IMR-90 (cell line): ENCODE results near the gene PTPRCAP. TPM values are rescaled to one million over a fixed set of nuclear protein-coding genes. Genes with fewer than 3 reads are reported as not detected.

Source experiments
- ATAC-seq: fragments of 200-7000 bp; cut with Tn5 transposase; 2 replicates; pipeline ENCODE4 v1.9.1; 2020; ENCODE audit warnings: low read depth, mild to moderate bottlenecking, moderate library complexity
- BruUV-seq: library from RNA; stranded (reverse); fragments of 400-500 nt; replicated peaks from 2 replicates; lab custom pipeline; 2021; lab: Mats Ljungman, UMichigan
- CTCF ChIA-PET: fragments of 300-600 bp; formaldehyde crosslinking; extraction: SDS; loops from one replicate; lab custom pipeline; 2021; ENCODE audit warnings: antibody characterized with exemption; lab: Yijun Ruan, JAX
- POLR2A ChIA-PET: fragments of 300-600 bp; sonication (Branson Sonifier 250); formaldehyde crosslinking; loops from one replicate; lab custom pipeline; 2022; ENCODE audit warnings: antibody characterized with exemption; ENCODE audit not compliant: unreplicated experiment; lab: Charles Lee
- DNase-seq: peaks from one replicate; pipeline ENCODE4 v3.0.0; 2013
- H2AFZ ChIP-seq: replicated peaks from 2 replicates; pipeline ENCODE3; 2013; ENCODE audit warnings: low read length, mild to moderate bottlenecking; ENCODE audit not compliant: poor library complexity
- H2AK5ac ChIP-seq: 2 replicates; pipeline ENCODE4 v1.6.1; 2013; ENCODE audit warnings: low read depth, low read length, inconsistent platforms
- H2AK9ac ChIP-seq: replicated peaks from 2 replicates; pipeline ENCODE3; 2013; ENCODE audit warnings: mild to moderate bottlenecking, low read depth, low read length, moderate library complexity; ENCODE audit not compliant: poor library complexity
- H2BK120ac ChIP-seq: 2 replicates; pipeline ENCODE4 v1.6.1; 2013; ENCODE audit warnings: low read depth, low read length, inconsistent platforms
- H2BK15ac ChIP-seq: 3 replicates; pipeline ENCODE4 v1.6.1; 2013; ENCODE audit warnings: low read depth, low read length, inconsistent platforms
- H2BK20ac ChIP-seq: 2 replicates; pipeline ENCODE4 v1.6.1; 2013; ENCODE audit warnings: low read depth, mild to moderate bottlenecking, inconsistent platforms, low read length, moderate library complexity
- H2BK5ac ChIP-seq: 2 replicates; pipeline ENCODE4 v1.6.1; 2013; ENCODE audit warnings: mild to moderate bottlenecking, low read depth, low read length, inconsistent platforms; ENCODE audit not compliant: poor library complexity, severe bottlenecking
- H3K14ac ChIP-seq: replicated peaks from 2 replicates; pipeline ENCODE4 v1.6.1; 2013; ENCODE audit warnings: low read depth, low read length, inconsistent platforms
- H3K18ac ChIP-seq: 2 replicates; pipeline ENCODE4 v1.6.1; 2013; ENCODE audit warnings: low read depth, low read length, control low read depth
- H3K23ac ChIP-seq: 2 replicates; pipeline ENCODE4 v1.6.1; 2013; ENCODE audit warnings: low read depth, low read length, inconsistent platforms
- H3K27ac ChIP-seq: 2 replicates; pipeline ENCODE4 v1.5.1; 2013; ENCODE audit warnings: mild to moderate bottlenecking, control low read depth, low read length; ENCODE audit not compliant: insufficient read depth
- H3K27me3 ChIP-seq: 2 replicates; pipeline ENCODE4 v1.6.1; 2013; ENCODE audit warnings: low read length; ENCODE audit not compliant: control insufficient read depth, insufficient read depth
- H3K36me3 ChIP-seq: 2 replicates; pipeline ENCODE4 v1.6.1; 2013; ENCODE audit warnings: low read length, mixed read lengths; ENCODE audit not compliant: control insufficient read depth, insufficient read depth
- H3K4ac ChIP-seq: 2 replicates; pipeline ENCODE4 v1.6.1; 2013; ENCODE audit warnings: low read depth, low read length, inconsistent platforms
- H3K4me1 ChIP-seq: 2 replicates; pipeline ENCODE4 v1.6.1; 2013; ENCODE audit warnings: low read length, mixed read lengths; ENCODE audit not compliant: control insufficient read depth, insufficient read depth
- H3K4me2 ChIP-seq: 2 replicates; pipeline ENCODE4 v1.6.1; 2013; ENCODE audit warnings: low read depth, mild to moderate bottlenecking, control low read depth, low read length, moderate library complexity
- H3K4me3 ChIP-seq: 2 replicates; pipeline ENCODE4 v1.5.1; 2013; ENCODE audit warnings: low read depth, mild to moderate bottlenecking, control low read depth, low read length, moderate library complexity; ENCODE audit not compliant: insufficient read depth
- H3K56ac ChIP-seq: 2 replicates; pipeline ENCODE4 v1.6.1; 2013; ENCODE audit warnings: low read length, inconsistent platforms; ENCODE audit not compliant: insufficient read depth; ENCODE audit errors: extremely low read depth
- H3K79me1 ChIP-seq, 2 experiments: 2 replicates each; pipeline ENCODE4 v1.6.1; 2013; ENCODE audit warnings: low read length in 2 of 2, inconsistent platforms in 1 of 2, low read depth in 1 of 2
- H3K9ac ChIP-seq: 2 replicates; pipeline ENCODE4 v1.6.1; 2013; ENCODE audit warnings: low read depth, low read length, control low read depth
- H3K9me1 ChIP-seq: 2 replicates; pipeline ENCODE4 v1.6.1; 2013; ENCODE audit warnings: low read length, inconsistent platforms; ENCODE audit not compliant: insufficient read depth
- H3K9me3 ChIP-seq: 2 replicates; pipeline ENCODE4 v1.6.1; 2013; ENCODE audit warnings: low read length; ENCODE audit not compliant: control insufficient read depth, insufficient read depth
- H4K20me1 ChIP-seq: 2 replicates; pipeline ENCODE4 v1.6.1; 2013; ENCODE audit warnings: low read length, inconsistent platforms; ENCODE audit not compliant: insufficient read depth
- H4K5ac ChIP-seq: 2 replicates; pipeline ENCODE4 v1.6.1; 2013; ENCODE audit warnings: mild to moderate bottlenecking, low read depth, low read length, control low read depth
- H4K8ac ChIP-seq, 2 experiments: 2 replicates each; pipeline ENCODE4 v1.6.1; 2013; ENCODE audit warnings: low read depth in 2 of 2, low read length in 2 of 2, control low read depth in 1 of 2, inconsistent platforms in 1 of 2
- H4K91ac ChIP-seq: 2 replicates; pipeline ENCODE4 v1.6.1; 2013; ENCODE audit warnings: low read depth, low read length, inconsistent platforms; ENCODE audit not compliant: insufficient read depth
- BHLHE40 ChIP-seq: fragments of 150-350 bp; IDR thresholded peaks from 2 replicates; pipeline ENCODE4 v1.6.1; 2016; ENCODE audit warnings: mild to moderate bottlenecking, low read depth, low read length
- CEBPB ChIP-seq: IDR thresholded peaks from 2 replicates; pipeline ENCODE4 v1.6.1; 2012; ENCODE audit warnings: low read depth, low read length, improper control_type of control experiment
- CHD1 ChIP-seq: IDR thresholded peaks from 2 replicates; pipeline ENCODE4 v1.6.1; 2012; ENCODE audit warnings: low read depth, low read length, improper control_type of control experiment
- CTCF ChIP-seq: conservative IDR thresholded peaks from 2 replicates; pipeline ENCODE4 v1.5.1; 2012; ENCODE audit warnings: mild to moderate bottlenecking, low read depth, low read length, improper control_type of control experiment
- ELK1 ChIP-seq: fragments of 150-350 bp; IDR thresholded peaks from 2 replicates; pipeline ENCODE4 v1.6.1; 2016; ENCODE audit warnings: low read depth, mild to moderate bottlenecking, low read length, moderate library complexity, borderline replicate concordance
- FOS ChIP-seq: fragments of 150-350 bp; IDR thresholded peaks from 2 replicates; pipeline ENCODE4 v1.6.1; 2016; ENCODE audit warnings: low read depth, low read length
- MAFK ChIP-seq: IDR thresholded peaks from 2 replicates; pipeline ENCODE4 v1.6.1; 2012; ENCODE audit warnings: low read depth, low read length, improper control_type of control experiment
- MAZ ChIP-seq: IDR thresholded peaks from 2 replicates; pipeline ENCODE4 v1.6.1; 2012; ENCODE audit warnings: low read depth, mild to moderate bottlenecking, low read length, improper control_type of control experiment, moderate library complexity, borderline replicate concordance
- MXI1 ChIP-seq: IDR thresholded peaks from 2 replicates; pipeline ENCODE4 v1.6.1; 2012; ENCODE audit warnings: low read depth, mild to moderate bottlenecking, low read length, moderate library complexity, borderline replicate concordance
- NFE2L2 ChIP-seq: fragments of 150-350 bp; IDR thresholded peaks from 2 replicates; pipeline ENCODE4 v1.6.1; 2016; ENCODE audit warnings: low read depth, mild to moderate bottlenecking, low read length
- POLR2A ChIP-seq: IDR thresholded peaks from 2 replicates; pipeline ENCODE4 v1.6.1; 2012; ENCODE audit warnings: mild to moderate bottlenecking, low read depth, low read length
- RAD21 ChIP-seq: IDR thresholded peaks from 2 replicates; pipeline ENCODE4 v1.6.1; 2012; ENCODE audit warnings: low read length, improper control_type of control experiment
- RCOR1 ChIP-seq: IDR thresholded peaks from 2 replicates; pipeline ENCODE4 v1.6.1; 2012; ENCODE audit warnings: mild to moderate bottlenecking, low read length, improper control_type of control experiment; ENCODE audit not compliant: insufficient replicate concordance
- RFX5 ChIP-seq: IDR thresholded peaks from 2 replicates; pipeline ENCODE4 v1.8.0; 2012; ENCODE audit warnings: low read depth, mild to moderate bottlenecking, low read length, moderate library complexity
- SMC3 ChIP-seq: fragments of 150-350 bp; IDR thresholded peaks from 2 replicates; pipeline ENCODE4 v1.6.1; 2016; ENCODE audit warnings: low read depth, mild to moderate bottlenecking, antibody characterized with exemption, low read length, moderate library complexity
- USF2 ChIP-seq: fragments of 150-350 bp; IDR thresholded peaks from 2 replicates; pipeline ENCODE4 v1.6.1; 2017; ENCODE audit warnings: mild to moderate bottlenecking, antibody characterized with exemption, low read length, low read depth
- WGBS, 2 experiments: methylation state at CpG; one replicate each; pipeline versions ENCODE4 v1.1.5 to v1.1.7; 2013; ENCODE audit warnings: missing lambda C conversion rate in 2 of 2; ENCODE audit not compliant: insufficient read length in 1 of 2; ENCODE audit errors: extremely low coverage in 2 of 2; 5-methylcytosine and 5-hydroxymethylcytosine counted together
- dilution Hi-C: fragments of 300-500 bp; cut with HindIII; formaldehyde crosslinking; loops from one replicate; pipeline ENCODE4 v1.14.3; 2018; ENCODE audit warnings: low sequenced_read_pairs; ENCODE audit not compliant: unreplicated experiment
- in situ Hi-C: fragments of 300-500 bp; cut with MboI; formaldehyde crosslinking; loops from 3 replicates; pipeline ENCODE4 v1.14.3; 2019; ENCODE audit warnings: low sequenced_read_pairs, inconsistent platforms, mixed read lengths
- intact Hi-C: fragments of 100-400 bp; cut with micrococcal nuclease; formaldehyde crosslinking; loops from 2 replicates; pipeline ENCODE4 v1.10.0; 2022
- polyA plus RNA-seq, 3 experiments: library from polyadenylated mRNA; depleted of rRNA; stranded (reverse); fragments of >200 nt; gene quantifications; 2 replicates each; pipeline ENCODE4 v1.2.3, GENCODE V29; 2012; ENCODE audit warnings: low replicate concordance in 1 of 3
- total RNA-seq: library from RNA; depleted of rRNA; stranded (reverse); fragments of >200 nt; gene quantifications from 2 replicates; pipeline ENCODE4 v1.2.3, GENCODE V29; 2012

The PTPRCAP gene
- total and polyA plus RNA-seq, 2 of the 4 experiments (the other 2 are of a cell fraction), result 0.24 TPM; not detected in 1

GRCh38 chr11:67408437-67409200 is 28.9 kb downstream of the PTPRCAP start:
- no peak overlapping the region for H2AFZ ChIP-seq
- no peak overlapping the region for H4K91ac ChIP-seq
- no peak overlapping the region for H3K27ac ChIP-seq
- H3K4me2 ChIP-seq, result no peak overlapping the region
- intact Hi-C loops, result no loop called here
- in situ Hi-C loops, result no loop called here
- H3K4ac ChIP-seq, result no peak overlapping the region
- H4K5ac ChIP-seq, result no peak overlapping the region
- ATAC-seq (no peak), DNase-seq (no peak)
- no peak overlapping the region for H3K18ac ChIP-seq
- H3K9me3 ChIP-seq, result no peaks in the 10 kb centered on the region
- peaks cover 55% of the 10 kb centered on the region for H3K27me3 ChIP-seq
- H3K23ac ChIP-seq, result no peak overlapping the region
- H2AK9ac ChIP-seq, result no peak overlapping the region
- H3K4me1 ChIP-seq, result no peaks in the 10 kb centered on the region
- no peaks in the 10 kb centered on the region for H3K9me1 ChIP-seq
- no peak overlapping the region for H3K14ac ChIP-seq
- no peak overlapping the region for H3K56ac ChIP-seq
- H2BK120ac ChIP-seq, result no peak overlapping the region
- CTCF ChIA-PET, result no interaction called here
- no peak for TF ChIP-seq MAZ
- TF ChIP-seq RFX5, result no peak
- no peak for TF ChIP-seq MXI1
- TF ChIP-seq SMC3, result no peak
- no peak for TF ChIP-seq ELK1
- TF ChIP-seq POLR2A, result no peak
- TF ChIP-seq CTCF, result no peak
- TF ChIP-seq MAFK, result no peak
- no peak for TF ChIP-seq FOS
- TF ChIP-seq RAD21, result no peak
- no peak for TF ChIP-seq BHLHE40
- no peak for TF ChIP-seq NFE2L2
- TF ChIP-seq RCOR1, result no peak
- no peak for TF ChIP-seq CEBPB
- TF ChIP-seq USF2, result no peak
- no peak for TF ChIP-seq CHD1
- H3K79me1 ChIP-seq, result no peaks in the 10 kb centered on the region
- no peak overlapping the region for H3K9ac ChIP-seq
- H2BK5ac ChIP-seq, result no peak overlapping the region
- no peaks in the 10 kb centered on the region for H4K20me1 ChIP-seq
- dilution Hi-C loops, result no loop called here
- no peak overlapping the region for H4K8ac ChIP-seq
- 81% methylated on average over 6 of the region's 18 CpGs; no CpG with 5 or more reads in 1 of the 2 experiments for WGBS, 2 experiments
- BruUV-seq, result no TSS peak
- H2BK20ac ChIP-seq, result no peak overlapping the region
- POLR2A ChIA-PET, result no interaction called here
- H2BK15ac ChIP-seq, result no peak overlapping the region
- no peak overlapping the region for H3K4me3 ChIP-seq
- no peak overlapping the region for H2AK5ac ChIP-seq
- no peaks in the 10 kb centered on the region for H3K36me3 ChIP-seq
